Measurements from ENCODE around the gene FOSB. TPM values are rescaled to one million over a fixed set of nuclear protein-coding genes. Genes with fewer than 3 reads are reported as not detected.
"Not testable (repeated sequence)": the region's sequence is repeated elsewhere in the genome, so short reads cannot be mapped to it uniquely, and the experiment has no call there.

Gene FOSB
- 0.13 and 0.42 TPM in 2 replicates for total RNA-seq (2014; rRNA removed; shearing (Covaris generic))
- polyA plus RNA-seq (2015; cell fraction: cytosol; rRNA removed): 0.81 and 3.8 TPM in 2 replicates
- 1.5 and 3.8 TPM in 2 replicates for polyA plus RNA-seq (2015; cell fraction: nucleus; rRNA removed)

DNA sequence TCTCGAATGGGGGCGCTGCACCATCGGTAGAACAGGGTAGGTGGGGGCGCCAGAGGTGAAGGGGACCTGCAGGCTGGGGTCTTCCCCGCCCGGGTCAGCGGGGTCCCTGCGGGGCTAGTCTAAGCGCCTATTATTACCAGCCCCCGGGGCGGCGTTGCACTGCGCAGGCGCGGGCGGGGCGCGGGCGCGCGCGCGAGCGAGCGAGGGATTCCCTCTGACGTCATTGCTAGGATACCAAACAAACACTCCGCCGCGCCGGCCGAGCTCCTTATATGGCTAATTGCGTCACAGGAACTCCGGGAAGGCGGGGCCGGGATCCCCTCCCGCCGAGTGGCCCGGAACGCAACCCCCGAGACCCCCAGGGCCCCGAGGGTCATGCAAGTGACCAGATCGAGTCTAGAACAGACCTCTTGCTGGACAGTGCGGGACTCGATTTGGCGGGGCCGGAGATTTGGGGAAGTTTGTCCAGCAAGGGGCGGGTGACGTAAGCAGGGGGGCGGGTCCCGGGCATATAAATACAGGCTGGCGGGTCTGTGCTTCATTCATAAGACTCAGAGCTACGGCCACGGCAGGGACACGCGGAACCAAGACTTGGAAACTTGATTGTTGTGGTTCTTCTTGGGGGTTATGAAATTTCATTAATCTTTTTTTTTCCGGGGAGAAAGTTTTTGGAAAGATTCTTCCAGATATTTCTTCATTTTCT is at the start of gene FOSB:
Gene FOSB (plus strand): TSS at position 541 of the 703 bp plus-strand sequence. CDS start 591 bp downstream, outside the sequence.
- in situ Hi-C loops (cut with HindIII; ENCODE audit: low pct_unique_long_range_greater_than_20kb, low sequenced_read_pairs): no loop called here
- DNase-seq (ENCODE audit: low read depth, low spot score): peak; percentile 94

DNA sequence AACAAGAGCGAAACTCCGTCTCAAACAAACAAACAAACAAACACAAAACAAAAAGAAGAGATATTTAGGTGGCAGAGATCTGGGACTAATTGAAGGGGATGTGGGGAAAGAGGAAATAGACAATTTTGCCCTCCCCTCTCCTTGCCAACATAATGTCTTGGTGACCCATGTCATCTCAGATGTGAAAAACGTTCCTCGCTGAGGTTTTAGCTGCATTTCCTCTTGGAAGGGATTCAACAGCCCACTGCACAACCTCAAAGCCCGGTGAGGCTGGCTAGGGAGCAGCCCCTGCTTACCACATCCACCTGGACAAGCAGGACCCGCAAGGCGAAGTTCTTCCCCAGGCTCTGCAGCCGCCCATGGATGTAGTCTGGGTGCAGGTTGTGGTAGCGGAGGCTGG is 49.0 kb upstream of the FOSB start:
- DNase-seq (ENCODE audit: low read depth, low spot score): no peak
- in situ Hi-C loops (cut with HindIII; ENCODE audit: low pct_unique_long_range_greater_than_20kb, low sequenced_read_pairs): no loop called here

DNA sequence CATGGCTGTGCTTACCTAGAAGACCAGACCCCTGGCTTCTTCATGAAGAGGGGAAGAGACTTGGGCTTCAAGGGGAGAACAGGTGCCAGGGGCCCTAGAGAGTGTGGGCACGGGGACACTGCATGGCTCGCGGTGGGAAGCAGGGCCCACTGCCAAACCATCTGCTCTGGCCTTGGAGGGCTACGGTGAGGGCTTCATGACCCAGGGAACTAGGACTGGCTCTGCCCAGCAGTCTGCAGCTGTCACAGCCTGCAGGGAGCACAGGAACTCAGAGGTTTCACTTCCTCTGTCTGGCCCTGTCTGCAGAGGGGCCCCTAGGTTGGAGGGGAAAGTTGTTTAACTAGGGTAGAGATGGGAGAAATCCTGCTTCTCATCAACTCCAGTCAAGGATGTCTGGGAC is 48.4 kb upstream of the FOSB start:
- in situ Hi-C loops (cut with HindIII; ENCODE audit: low pct_unique_long_range_greater_than_20kb, low sequenced_read_pairs): no loop called here
- DNase-seq (ENCODE audit: low read depth, low spot score): no peak

DNA sequence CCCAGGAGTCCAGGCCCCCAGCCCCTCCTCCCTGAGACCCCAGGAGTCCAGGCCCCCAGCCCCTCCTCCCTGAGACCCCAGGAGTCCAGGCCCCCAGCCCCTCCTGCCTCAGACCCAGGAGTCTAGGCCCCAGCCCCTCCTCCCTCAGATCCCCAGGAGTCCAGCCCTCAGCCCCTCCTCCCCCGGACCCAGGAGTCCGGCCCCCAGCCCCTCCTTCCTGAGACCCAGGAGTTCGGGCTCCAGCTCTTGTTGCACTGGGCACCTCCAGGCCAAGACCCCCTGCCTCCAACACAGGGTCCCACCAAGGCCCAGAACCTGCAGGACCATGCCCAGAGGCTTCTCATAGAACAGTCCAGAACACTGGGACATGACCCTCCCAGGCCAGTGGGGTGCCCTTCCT is 47.9 kb upstream of the FOSB start:
- no peak for DNase-seq (ENCODE audit: low read depth, low spot score)
- in situ Hi-C loops (cut with HindIII; ENCODE audit: low pct_unique_long_range_greater_than_20kb, low sequenced_read_pairs): no loop called here

DNA sequence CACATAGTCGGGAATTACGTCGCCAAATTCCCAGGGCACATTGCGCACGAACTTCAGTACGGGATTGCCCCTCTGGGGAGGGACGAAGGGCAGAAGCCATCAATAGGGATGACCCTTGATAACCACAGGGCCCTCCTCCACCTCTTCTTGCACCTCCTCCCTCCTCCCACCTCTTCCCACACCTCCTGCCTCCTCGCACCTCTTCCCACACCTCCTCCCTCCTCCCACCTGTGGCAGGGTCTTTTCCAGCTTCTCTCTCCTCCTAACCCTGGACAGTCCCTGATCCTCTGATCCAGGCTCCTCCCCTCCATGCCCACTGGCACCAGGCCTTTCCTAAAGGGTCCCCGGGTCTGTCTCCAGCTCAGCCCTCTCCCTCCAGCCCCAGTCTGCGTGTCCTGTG is 47.4 kb upstream of the FOSB start:
- no peak for DNase-seq (ENCODE audit: low read depth, low spot score)
- in situ Hi-C loops (cut with HindIII; ENCODE audit: low pct_unique_long_range_greater_than_20kb, low sequenced_read_pairs): no loop called here

DNA sequence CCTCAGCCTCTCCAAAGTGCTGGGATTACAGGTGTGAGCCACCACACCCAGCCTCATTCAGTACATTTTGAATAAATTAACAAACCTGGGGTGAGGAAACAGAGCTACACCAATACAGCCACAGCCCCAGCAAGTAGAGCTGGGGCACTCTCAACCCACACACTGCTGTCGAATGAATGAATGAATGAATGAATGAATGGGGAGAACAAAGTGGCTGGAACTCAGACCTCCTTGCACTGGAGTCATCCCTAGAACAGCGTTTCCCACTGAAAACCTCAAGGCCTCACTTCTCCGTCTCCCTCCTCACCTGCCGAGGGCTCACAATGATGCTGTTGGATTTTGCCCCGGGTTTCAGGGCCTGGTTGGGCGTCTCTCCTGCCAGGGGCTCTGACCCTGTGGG is 46.9 kb upstream of the FOSB start:
- DNase-seq (ENCODE audit: low read depth, low spot score): no peak
- in situ Hi-C loops (cut with HindIII; ENCODE audit: low pct_unique_long_range_greater_than_20kb, low sequenced_read_pairs): no loop called here

DNA sequence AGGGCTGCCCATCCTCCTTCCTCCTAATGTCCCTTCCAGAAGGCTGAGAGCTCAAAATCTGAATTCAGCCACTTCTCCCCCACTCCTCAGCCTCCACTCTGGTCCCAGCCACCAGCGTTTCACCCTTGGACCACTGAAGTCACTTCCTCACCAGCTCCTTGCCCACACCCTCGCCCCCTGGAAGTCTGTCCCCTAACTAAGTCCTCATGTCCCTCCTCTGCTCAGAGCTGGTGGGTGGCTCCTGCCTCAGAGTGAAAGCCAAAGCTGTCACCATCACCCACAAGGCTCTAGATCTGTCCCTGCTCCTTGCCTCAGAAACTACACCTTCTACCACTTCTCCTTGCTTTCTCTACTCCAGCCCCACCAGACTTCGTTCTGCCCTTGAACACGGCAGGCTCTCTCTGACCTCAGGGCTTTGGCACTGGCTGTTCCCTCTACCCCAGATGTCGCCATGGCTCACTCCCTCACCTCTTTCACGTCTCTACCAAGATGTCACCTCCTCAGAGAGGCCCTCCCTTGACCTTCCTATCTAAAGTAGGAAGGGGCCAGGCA is 45.8 kb upstream of the FOSB start:
- DNase-seq (ENCODE audit: low read depth, low spot score): no peak
- in situ Hi-C loops (cut with HindIII; ENCODE audit: low pct_unique_long_range_greater_than_20kb, low sequenced_read_pairs): no loop called here

DNA sequence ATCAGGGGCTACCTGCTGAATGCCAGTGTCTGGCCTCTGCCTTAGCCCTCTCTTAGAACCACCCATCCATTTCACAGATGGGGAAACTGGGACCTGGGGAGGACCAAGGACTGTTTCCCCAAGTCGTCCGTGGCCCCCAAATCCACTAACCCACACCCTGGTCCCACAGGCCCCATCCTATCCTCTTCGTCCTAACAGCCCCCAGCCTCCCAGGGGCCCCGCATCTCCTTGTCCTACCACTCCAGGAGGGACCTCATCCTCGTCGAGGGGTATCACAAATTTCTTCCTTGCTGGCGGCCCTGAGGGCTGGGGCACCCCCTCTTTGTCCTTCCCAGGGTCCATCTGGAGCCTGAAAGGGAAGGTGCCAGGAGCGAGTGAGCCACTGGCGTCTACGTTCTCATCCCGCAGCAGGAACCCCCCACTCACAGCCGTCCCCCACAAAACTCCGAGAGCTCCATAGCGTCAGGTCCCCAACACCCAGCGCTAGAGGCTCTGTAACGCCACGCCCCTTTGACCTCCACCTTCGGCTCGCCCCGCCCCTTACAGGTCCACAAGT is 44.7 kb upstream of the FOSB start:
- in situ Hi-C loops (cut with HindIII; ENCODE audit: low pct_unique_long_range_greater_than_20kb, low sequenced_read_pairs): no loop called here
- DNase-seq (ENCODE audit: low read depth, low spot score): no peak

DNA sequence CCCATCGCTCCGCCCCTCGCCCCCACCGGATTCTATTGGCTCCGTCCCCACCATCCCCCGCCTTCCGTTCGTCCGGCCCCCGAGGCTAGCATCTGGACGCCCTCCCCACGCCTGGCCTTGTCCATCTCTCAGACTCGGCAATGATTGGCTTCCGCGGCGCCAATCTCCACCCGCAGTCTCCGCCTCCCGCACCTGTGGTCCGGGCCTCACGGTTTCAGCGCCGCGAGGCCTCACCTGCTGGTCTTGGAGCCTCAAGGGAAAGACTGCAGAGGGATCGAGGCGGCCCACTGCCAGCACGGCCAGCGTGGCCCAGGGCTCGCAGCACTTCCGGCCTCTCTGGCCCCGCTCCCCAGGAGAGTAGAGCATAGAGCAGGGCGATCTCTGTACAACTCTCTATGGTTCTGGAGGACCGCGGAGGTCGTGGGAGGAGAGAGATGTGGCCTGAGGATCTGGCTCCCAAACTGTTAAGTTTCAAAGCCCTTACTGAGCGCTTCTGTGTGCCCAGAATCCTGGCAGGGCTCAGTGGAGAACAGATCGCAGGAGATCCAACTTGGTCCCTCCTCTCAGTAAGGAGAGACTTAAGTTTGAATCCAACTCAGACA is 44.1 kb upstream of the FOSB start, which contains the start of gene ERCC1:
Gene ERCC1 (minus strand): TSS at position 329 of the 602 bp plus-strand sequence. CDS start 543 bp downstream, outside the sequence.
- in situ Hi-C loops (cut with HindIII; ENCODE audit: low pct_unique_long_range_greater_than_20kb, low sequenced_read_pairs): no loop called here
- DNase-seq (ENCODE audit: low read depth, low spot score): peak; percentile 96

DNA sequence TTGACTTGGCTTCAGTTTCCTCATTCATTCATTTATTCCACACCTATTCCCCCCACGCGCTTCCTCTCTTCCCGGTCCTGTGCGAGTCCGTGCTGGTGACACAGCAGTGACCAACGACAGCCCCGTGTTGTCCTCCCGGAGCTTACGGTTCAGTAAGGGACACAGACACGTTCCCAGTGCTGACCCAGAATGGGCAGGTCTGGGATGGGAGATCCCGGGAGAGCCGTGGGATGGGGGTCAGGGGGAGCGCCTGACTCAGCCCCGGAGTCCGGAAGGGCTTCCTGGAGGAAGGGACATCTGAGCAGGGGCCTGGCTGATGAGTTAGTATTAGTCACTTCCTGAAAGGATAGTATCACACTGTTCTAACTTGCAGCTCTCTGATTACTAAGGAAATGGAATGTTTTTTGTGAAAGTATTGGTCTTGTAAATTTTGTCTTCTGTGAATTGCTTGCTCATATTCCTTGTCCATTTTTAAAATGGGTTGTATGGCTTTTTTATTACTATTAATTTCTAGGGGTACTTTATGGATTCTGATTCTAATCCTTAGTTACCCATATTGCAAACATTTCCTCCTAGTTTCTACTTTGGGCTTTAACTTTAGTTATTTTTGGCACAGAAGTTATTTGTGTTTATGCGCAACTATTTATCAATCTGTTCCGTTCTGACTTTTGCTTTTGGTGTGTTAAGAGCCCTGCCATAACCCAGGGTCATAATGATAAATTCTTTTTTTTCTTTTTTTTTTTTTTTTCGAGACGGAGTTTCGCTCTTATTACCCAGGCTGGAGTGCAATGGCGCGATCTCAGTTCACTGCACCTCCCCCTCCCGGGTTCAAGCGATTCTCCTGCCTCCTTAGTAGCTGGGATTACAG is 43.4 kb upstream of the FOSB start:
- in situ Hi-C loops (cut with HindIII; ENCODE audit: low pct_unique_long_range_greater_than_20kb, low sequenced_read_pairs): no loop called here
- peak; percentile 91 for DNase-seq (ENCODE audit: low read depth, low spot score)

DNA sequence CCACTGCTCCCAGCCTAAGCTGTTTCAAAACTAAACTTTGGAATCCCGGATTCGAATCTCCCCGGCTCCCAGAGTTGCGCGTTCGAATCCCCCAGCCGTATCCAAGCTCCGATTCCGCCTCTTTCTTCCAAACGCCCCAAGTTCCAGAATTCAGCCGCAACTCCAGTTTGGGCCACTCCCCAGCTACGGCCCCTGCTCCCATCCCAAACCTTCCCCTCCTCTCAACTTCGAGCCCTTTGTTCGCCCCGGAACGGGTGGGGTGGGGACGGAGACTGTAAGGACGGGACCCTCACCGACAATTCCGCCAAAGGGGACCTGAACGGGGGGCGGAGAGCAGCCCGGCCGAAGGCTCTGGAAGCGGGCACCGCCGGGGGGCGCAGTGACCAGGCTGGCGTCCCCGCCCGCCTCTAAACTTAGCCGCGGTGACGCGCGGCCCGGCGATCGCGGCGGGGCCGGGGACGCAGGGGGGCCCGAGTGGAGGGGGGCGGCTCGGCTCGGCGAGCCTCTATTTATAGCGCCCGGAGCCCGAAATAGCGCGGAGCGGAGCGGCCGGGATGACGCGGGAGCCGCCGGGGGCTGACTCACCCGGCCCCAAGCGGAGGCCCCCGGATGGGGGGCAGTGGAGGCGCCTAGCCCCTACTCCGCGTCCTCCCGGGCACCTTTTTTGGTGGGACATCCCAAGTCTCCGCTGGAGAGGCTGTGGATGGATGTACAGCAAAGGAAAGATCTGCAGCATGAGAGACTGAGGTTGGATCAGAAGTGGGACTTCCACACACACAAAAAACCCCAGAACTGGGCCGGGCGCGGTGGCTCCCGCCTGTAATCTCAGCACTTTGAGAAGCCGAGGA is 39.2 kb upstream of the FOSB start:
- no peak for DNase-seq (ENCODE audit: low read depth, low spot score)

DNA sequence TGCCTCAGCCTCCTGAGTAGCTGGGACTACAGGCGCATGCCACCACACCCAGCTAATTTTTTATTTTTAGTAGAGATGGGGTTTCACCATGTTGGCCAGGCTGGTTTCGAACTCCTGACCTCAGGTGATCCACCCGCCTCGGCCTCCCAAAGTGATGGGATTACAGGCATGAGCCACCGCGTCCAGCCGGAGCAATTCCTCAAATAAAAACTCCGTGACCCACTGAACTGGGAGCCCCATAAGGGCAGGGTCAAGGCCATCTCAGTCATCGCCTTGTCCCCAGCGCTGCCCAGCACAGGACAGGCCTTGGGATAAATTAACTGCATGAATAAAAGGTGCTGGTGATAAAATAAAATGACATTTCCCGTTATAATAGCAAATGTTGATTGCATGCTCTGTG is 37.9 kb upstream of the FOSB start:
- in situ Hi-C loops (cut with HindIII; ENCODE audit: low pct_unique_long_range_greater_than_20kb, low sequenced_read_pairs); DNase-seq (ENCODE audit: low read depth, low spot score): not testable (repeated sequence)

More for the DNA sequence above, 39.2 kb upstream of the FOSB start:
- in situ Hi-C loops (cut with HindIII; ENCODE audit: low pct_unique_long_range_greater_than_20kb, low sequenced_read_pairs): no loop called here

DNA sequence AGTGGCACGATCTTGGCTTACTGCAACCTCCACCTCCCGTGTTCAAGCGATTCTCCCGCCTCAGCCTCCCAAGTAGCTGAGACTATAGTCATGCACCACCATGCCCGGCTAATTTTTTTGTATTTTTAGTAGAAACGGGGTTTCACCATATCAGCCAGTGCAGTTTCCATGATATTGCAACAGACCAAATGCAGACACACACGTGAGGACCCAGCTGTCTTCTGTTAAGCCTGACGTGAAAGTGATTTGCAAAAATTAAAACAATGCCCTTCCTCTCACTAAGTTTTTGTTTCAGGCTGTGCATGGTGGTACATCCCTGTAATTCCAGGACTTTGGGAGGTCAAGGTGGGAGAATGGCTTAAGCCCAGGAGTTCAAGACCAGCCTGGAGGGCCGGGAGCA is 36.8 kb upstream of the FOSB start:
- in situ Hi-C loops (cut with HindIII; ENCODE audit: low pct_unique_long_range_greater_than_20kb, low sequenced_read_pairs): not testable (repeated sequence)

DNA sequence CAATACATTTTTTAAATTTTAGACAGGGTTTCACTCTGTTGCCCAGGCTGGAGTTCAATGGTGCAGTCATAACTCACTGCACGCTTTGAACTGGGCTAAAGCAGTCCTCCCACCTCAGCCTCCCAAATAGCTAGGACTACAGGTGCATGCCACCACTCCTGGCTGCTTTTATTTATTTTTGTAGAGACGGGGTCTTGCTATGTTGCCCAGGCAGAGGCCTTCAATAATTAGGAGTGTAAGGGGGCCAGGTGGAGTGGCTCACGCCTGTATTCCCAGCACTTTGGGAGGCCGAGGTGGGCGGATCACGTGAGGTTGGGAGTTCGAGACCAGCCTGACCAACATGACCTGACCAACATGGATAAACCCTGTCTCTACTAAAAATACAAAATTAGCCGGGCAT is 35.3 kb upstream of the FOSB start:
- in situ Hi-C loops (cut with HindIII; ENCODE audit: low pct_unique_long_range_greater_than_20kb, low sequenced_read_pairs); DNase-seq (ENCODE audit: low read depth, low spot score): not testable (repeated sequence)

More for the DNA sequence above, 36.8 kb upstream of the FOSB start:
- DNase-seq (ENCODE audit: low read depth, low spot score): not testable (repeated sequence)

DNA sequence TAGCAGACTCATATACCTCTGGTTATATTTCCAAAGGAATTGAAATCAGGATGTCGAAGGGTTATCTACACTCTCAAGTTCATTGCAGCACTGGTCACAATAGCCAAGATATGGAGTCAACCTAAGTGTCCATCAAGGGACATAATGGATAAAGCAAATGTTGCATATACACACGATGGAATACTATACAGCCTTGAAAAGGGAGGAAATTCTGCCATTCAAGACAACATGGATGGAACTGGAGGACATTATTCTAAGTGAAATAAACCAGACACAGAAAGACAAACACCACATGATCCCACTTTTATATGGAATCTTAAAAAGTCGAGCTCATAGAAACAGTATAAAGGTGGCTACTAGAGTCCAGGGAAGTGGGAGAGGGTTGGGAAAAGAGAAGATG is 30.5 kb upstream of the FOSB start:
- in situ Hi-C loops (cut with HindIII; ENCODE audit: low pct_unique_long_range_greater_than_20kb, low sequenced_read_pairs): no loop called here

DNA sequence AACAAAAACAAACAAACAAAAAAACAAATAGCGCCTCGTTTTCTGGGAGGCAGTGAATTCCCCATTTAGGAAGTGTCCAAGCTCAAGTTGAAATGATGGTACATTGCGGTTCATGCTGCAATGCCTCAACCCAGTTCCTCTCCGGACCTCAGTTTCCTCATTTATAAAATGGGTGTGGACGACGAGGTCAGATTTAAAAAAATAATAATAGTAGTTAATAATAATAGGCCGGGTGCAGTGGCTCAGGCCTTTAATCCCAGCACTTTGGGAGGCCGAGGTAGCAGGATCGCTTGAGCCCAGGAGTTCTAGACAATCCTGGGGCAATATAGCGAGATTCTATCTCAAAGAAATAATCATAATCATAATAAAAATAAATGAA is 28.6 kb upstream of the FOSB start:
- in situ Hi-C loops (cut with HindIII; ENCODE audit: low pct_unique_long_range_greater_than_20kb, low sequenced_read_pairs): no loop called here

More for the DNA sequence above, 30.5 kb upstream of the FOSB start:
- no peak for DNase-seq (ENCODE audit: low read depth, low spot score)

More for the DNA sequence above, 28.6 kb upstream of the FOSB start:
- no peak for DNase-seq (ENCODE audit: low read depth, low spot score)

Measured in SK-MEL-5 (cell line).